ENCODE data around the gene TAS2R5.

GRCh38 chr7:141776374-141776773 lies 13.6 kb upstream of the TAS2R5 start, which contains the start of gene TAS2R4:
- TF ChIP-seq CTCF (IDR thresholded peaks at IDR 0.05) (no peak), POLR2A (IDR thresholded peaks at IDR 0.05) (no peak)
